ENCODE data around the gene MRPL18. TPM values are rescaled to one million over a fixed set of nuclear protein-coding genes. Genes with fewer than 3 reads are reported as not detected.
A peak's percentile ranks its signal among the peaks of the same experiment; 100 is the strongest.

Gene MRPL18
- total RNA-seq (2021; fragmentation: NEBNext Ultra II Directional; extraction: Animal tissue kit (Norgen Biotek cat#: 25700)) = 79.8 and 83.4 TPM in 2 replicates
- 45.0 and 58.7 TPM in 2 replicates for polyA plus RNA-seq (2011; rRNA removed)
- 84.0 TPM for polyA plus RNA-seq (2011; cell fraction: cytosol; rRNA removed)
- polyA plus RNA-seq (2011; cell fraction: nucleus; rRNA removed) = 37.1 TPM
- polyA plus RNA-seq (2012, experiment 1 of 2) = 65.6 to 85.6 TPM (median 74.6 TPM) in 4 replicates
- polyA plus RNA-seq (2012, experiment 2 of 2) = 43.5 TPM
- polyA plus RNA-seq (2013, experiment 1 of 2) = 68.9 TPM
- 73.2 TPM for polyA plus RNA-seq (2013, experiment 2 of 2)
- polyA minus RNA-seq (2011; rRNA and poly(A)+ RNA removed) = 24.2 and 28.2 TPM in 2 replicates
- 13.1 TPM for polyA minus RNA-seq (2011; cell fraction: cytosol; rRNA and poly(A)+ RNA removed)
- 20.7 TPM for polyA minus RNA-seq (2011; cell fraction: nucleus; rRNA and poly(A)+ RNA removed)
- long read RNA-seq, experiment 1, transcript MRPL18-201 (4 exons, 978 nt) = major isoform, 54 of 119 reads
- long read RNA-seq, experiment 1, partial matches to known transcripts = 36 of 119 reads
- long read RNA-seq, experiment 1, other reads (novel, unspliced or antisense) = 29 of 119 reads
- long read RNA-seq, experiment 2, transcript MRPL18-201 (4 exons, 978 nt) = major isoform, 121 of 156 reads
- long read RNA-seq, experiment 2, partial matches to known transcripts = 3 of 156 reads
- long read RNA-seq, experiment 2, other reads (novel, unspliced or antisense) = 31 of 156 reads

DNA sequence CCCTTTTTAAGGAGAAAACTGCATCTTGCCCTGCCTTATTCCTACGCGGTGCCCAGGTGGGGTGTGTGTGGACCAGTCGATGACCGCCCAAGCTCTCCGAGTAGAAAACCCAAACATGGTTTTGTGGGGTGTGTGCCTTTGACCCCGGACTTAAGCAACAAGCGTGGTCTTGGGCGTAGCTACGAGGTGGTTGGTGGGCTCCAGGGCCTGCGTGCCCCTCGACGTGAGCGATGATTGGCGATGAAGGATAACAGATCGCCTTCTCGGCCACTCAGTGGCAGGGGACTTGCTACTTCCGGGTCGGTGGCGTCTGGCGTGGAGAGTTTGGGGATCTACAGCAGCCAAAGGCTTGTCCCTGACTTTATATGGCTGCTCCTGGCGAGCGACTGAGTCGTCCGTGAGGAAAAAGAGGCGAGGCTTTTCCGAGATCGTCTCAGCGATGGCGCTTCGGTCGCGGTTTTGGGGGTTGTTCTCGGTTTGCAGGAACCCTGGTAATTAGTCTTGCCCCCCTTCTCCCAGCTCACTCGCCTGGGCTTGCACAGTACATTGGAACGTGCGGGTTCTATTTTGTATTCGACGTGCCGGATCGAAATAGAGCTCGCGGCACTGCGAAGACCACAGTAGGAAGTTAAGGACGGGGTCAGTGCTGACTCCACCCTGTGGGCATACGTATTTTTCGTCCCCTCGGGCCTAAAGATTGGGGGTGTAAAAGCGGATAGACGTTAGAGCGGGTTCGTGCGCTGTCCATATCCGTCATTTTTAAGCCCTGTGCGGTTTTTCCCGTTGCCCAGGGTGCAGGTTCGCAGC, at the start of gene MRPL18:
TSS of gene MRPL18 (plus strand) at position 319 of the 807 bp plus-strand sequence. CDS start at position 440, 121 bp downstream.
- FAIRE-seq (peak; percentile 24), DNase-seq (ENCODE audit: low read depth in 1 of 2, low spot score in 2 of 2) (peak; percentile 77 to 96)
- H3K4me3 ChIP-seq (ENCODE audit: extremely low read depth in 1 of 4, insufficient read depth in 2 of 4, low read depth in 3 of 4, low read length in 4 of 4) = peak within 1 kb of the TSS; percentile 78 to 94 (median 90)
- H3K27me3 ChIP-seq (replicated peaks in 1 of 4; ENCODE audit: control insufficient read depth in 3 of 4, extremely low read depth in 1 of 4, insufficient read depth in 3 of 4, low read length in 3 of 4) = no peaks in the 10 kb centered on the region
- 0 out of 2 replicates have a peak within 1 kb of the TSS, but pooled peaks have one; percentile 21 for H2AFZ ChIP-seq (ENCODE audit: low read length)
- no peak within 1 kb of the TSS for H2BK20ac ChIP-seq (ENCODE audit: low read length)
- H3K23me2 ChIP-seq (ENCODE audit: low read depth, low read length) = peaks cover 7% of the 10 kb centered on the region
- CTCF ChIA-PET (ENCODE audit: partially characterized antibody) = interaction anchor here (0.6 to 2.3 kb wide), 8 partner anchors 51 to 676 kb away, joined by 3 to 11 read pairs (median 3); no protein-coding TSS in a partner anchor
- WGBS, 2 experiments (ENCODE audit: extremely low coverage in 1 of 2, insufficient coverage in 1 of 2, insufficient read length in 1 of 2, insufficient replicate concordance in 2 of 2, low coverage in 1 of 2, low lambda C conversion rate in 2 of 2, missing lambda C conversion rate in 1 of 2) = 2% methylated on average over 56 of the region's 56 CpGs; no CpG with 5 or more reads in 1 of the 2 experiments
- no peak within 1 kb of the TSS; the same call in 1 of the 2 replicates for H2AK5ac ChIP-seq (ENCODE audit: low read depth, low read length)
- H3K23ac ChIP-seq (ENCODE audit: insufficient read length) = no peak within 1 kb of the TSS
- no peaks in the 10 kb centered on the region for H3K9me3 ChIP-seq (ENCODE audit: insufficient read depth in 2 of 2, low read depth in 1 of 2, low read length in 1 of 2)
- H2BK120ac ChIP-seq (replicated peaks; ENCODE audit: low read depth, low read length) = peak within 1 kb of the TSS; percentile 38
- H3K14ac ChIP-seq (ENCODE audit: insufficient read length) = no peak within 1 kb of the TSS
- peak within 1 kb of the TSS; percentile 22; the same call in 1 of the 2 replicates for H2BK12ac ChIP-seq (ENCODE audit: low read depth, low read length)
- POLR2A ChIA-PET (ENCODE audit: partially characterized antibody) = interaction anchor here (0.6 to 5.3 kb wide), 32 partner anchors 10 to 188 kb away, joined by 3 to 80 read pairs (median 6); partner anchors contain the start of genes ACAT2, IGF2R, PNLDC1 and SOD2
- H3K27ac ChIP-seq (ENCODE audit: low read depth, low read length) = peak within 1 kb of the TSS; percentile 91
- H2BK5ac ChIP-seq (ENCODE audit: low read depth, low read length) = peak within 1 kb of the TSS; percentile 98
- H4K91ac ChIP-seq (replicated peaks; ENCODE audit: insufficient read length, low read length) = peak within 1 kb of the TSS; percentile 95
- H3K9ac ChIP-seq (replicated peaks in 1 of 4; ENCODE audit: extremely low read depth in 1 of 4, low read depth in 3 of 4, low read length in 3 of 4) = peak within 1 kb of the TSS; percentile 96 to 98 (median 97)
- H3K4ac ChIP-seq (replicated peaks; ENCODE audit: insufficient read length, low read depth, low read length) = peak within 1 kb of the TSS; percentile 76
- H3K79me2 ChIP-seq (ENCODE audit: control insufficient read depth in 1 of 2, insufficient read depth in 2 of 2, low read length in 2 of 2) = peaks cover 20 to 77% of the 10 kb centered on the region in 2 experiments
- H3K18ac ChIP-seq (ENCODE audit: extremely low read depth, low read length) = peak within 1 kb of the TSS; percentile 100
- peak within 1 kb of the TSS; percentile 87 for H4K5ac ChIP-seq (ENCODE audit: insufficient read length, low read depth, low read length)
- peak within 1 kb of the TSS; percentile 98 for H4K8ac ChIP-seq (ENCODE audit: extremely low read depth, insufficient read depth, low read length)
- H3K79me1 ChIP-seq (ENCODE audit: low read depth, low read length) = no peaks in the 10 kb centered on the region; the same call in 1 of the 2 replicates
- peaks cover 6 to 57% (median 21%) of the 10 kb centered on the region in 4 experiments; a peak in 7 of 8 replicates for H3K36me3 ChIP-seq (ENCODE audit: control insufficient read depth in 2 of 4, insufficient read depth in 4 of 4, low read length in 3 of 4)
- peaks cover 4 to 7% of the 10 kb centered on the region in 2 experiments for H4K20me1 ChIP-seq (replicated peaks in 1 of 2; ENCODE audit: control insufficient read depth in 1 of 2, insufficient read depth in 2 of 2, low read length in 2 of 2)
- peak within 1 kb of the TSS; percentile 98 for H3K56ac ChIP-seq (replicated peaks; ENCODE audit: insufficient read length, low read depth, low read length)
- peak within 1 kb of the TSS; percentile 81 to 99 for H3K4me2 ChIP-seq (ENCODE audit: insufficient read depth in 1 of 2, low read depth in 2 of 2, low read length in 2 of 2)
- no peak within 1 kb of the TSS for H2BK15ac ChIP-seq (ENCODE audit: low read length)
- peaks cover 0 to 12% (median 7%) of the 10 kb centered on the region in 4 experiments; a peak in 4 of 7 replicates for H3K4me1 ChIP-seq (replicated peaks in 1 of 4; ENCODE audit: control insufficient read depth in 3 of 4, insufficient read depth in 4 of 4, low read length in 3 of 4)
- TF ChIP-seq TBP (IDR thresholded peaks at IDR 0.05; ENCODE audit: low read depth, low read length) (peak; percentile 79; the same call in 1 of the 2 replicates), SP1 (IDR thresholded peaks at IDR 0.05; ENCODE audit: low read depth, low read length) (peak; percentile 98), KDM4A (IDR thresholded peaks at IDR 0.05; ENCODE audit: low read depth, low read length, severe bottlenecking) (peak; percentile 28), KDM5A (IDR thresholded peaks at IDR 0.05; ENCODE audit: low read length) (peak; percentile 48; the same call in 1 of the 2 replicates), TAF7 (optimal IDR thresholded peaks at IDR 0.05; ENCODE audit: borderline replicate concordance, low read depth, low read length) (peak; percentile 50), TAF1 (IDR thresholded peaks at IDR 0.05; ENCODE audit: low read depth, low read length) (peak; percentile 74), GTF2F1 (IDR thresholded peaks at IDR 0.05; ENCODE audit: borderline replicate concordance, low read depth, low read length) (no peak), JUND (IDR thresholded peaks at IDR 0.05; ENCODE audit: low read length) (no peak)

Data from H1 (cell line).